ENCODE data around the gene RASGRF1.
"Not testable (repeated sequence)": the region's sequence is repeated elsewhere in the genome, so short reads cannot be mapped to it uniquely, and the experiment has no call there.

Gene RASGRF1

GRCh38 chr15:79115986-79116665, 25.5 kb upstream of the RASGRF1 start:
- TF ChIP-seq PATZ1 (CRISPR knock-in tag; IDR thresholded peaks at IDR 0.05; ENCODE audit: borderline replicate concordance) (no peak), BACH2 (CRISPR knock-in tag; IDR thresholded peaks at IDR 0.05; ENCODE audit: borderline replicate concordance) (no peak), ESRRG (CRISPR knock-in tag; IDR thresholded peaks at IDR 0.05) (no peak), TOX (CRISPR knock-in tag; IDR thresholded peaks at IDR 0.05; ENCODE audit: borderline replicate concordance) (no peak), GLIS3 (CRISPR knock-in tag; IDR thresholded peaks at IDR 0.05) (no peak), ZFP30 (CRISPR knock-in tag; IDR thresholded peaks at IDR 0.05) (no peak)
- TF ChIP-seq, protein P1, sequence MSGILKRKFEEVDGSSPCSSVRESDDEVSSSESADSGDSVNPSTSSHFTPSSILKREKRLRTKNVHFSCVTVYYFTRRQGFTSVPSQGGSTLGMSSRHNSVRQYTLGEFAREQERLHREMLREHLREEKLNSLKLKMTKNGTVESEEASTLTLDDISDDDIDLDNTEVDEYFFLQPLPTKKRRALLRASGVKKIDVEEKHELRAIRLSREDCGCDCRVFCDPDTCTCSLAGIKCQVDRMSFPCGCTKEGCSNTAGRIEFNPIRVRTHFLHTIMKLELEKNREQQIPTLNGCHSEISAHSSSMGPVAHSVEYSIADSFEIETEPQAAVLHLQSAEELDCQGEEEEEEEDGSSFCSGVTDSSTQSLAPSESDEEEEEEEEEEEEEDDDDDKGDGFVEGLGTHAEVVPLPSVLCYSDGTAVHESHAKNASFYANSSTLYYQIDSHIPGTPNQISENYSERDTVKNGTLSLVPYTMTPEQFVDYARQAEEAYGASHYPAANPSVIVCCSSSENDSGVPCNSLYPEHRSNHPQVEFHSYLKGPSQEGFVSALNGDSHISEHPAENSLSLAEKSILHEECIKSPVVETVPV (CRISPR knock-in tag; IDR thresholded peaks at IDR 0.05): no peak

GRCh38 chr15:79113831-79114230, 23.3 kb upstream of the RASGRF1 start:
- TF ChIP-seq ZNF70 (CRISPR knock-in tag; IDR thresholded peaks at IDR 0.05) (no peak), ISL1 (CRISPR knock-in tag; IDR thresholded peaks at IDR 0.05) (no peak), BACH2 (CRISPR knock-in tag; IDR thresholded peaks at IDR 0.05; ENCODE audit: borderline replicate concordance) (no peak), ZNF565 (CRISPR knock-in tag; conservative IDR thresholded peaks at IDR 0.05; ENCODE audit: low read depth) (no peak), PPARA (CRISPR knock-in tag; IDR thresholded peaks at IDR 0.05; ENCODE audit: borderline replicate concordance) (no peak), PATZ1 (CRISPR knock-in tag; IDR thresholded peaks at IDR 0.05; ENCODE audit: borderline replicate concordance) (no peak), RARB (CRISPR knock-in tag; IDR thresholded peaks at IDR 0.05) (no peak)
- TF ChIP-seq, protein P1 (CRISPR knock-in tag; IDR thresholded peaks at IDR 0.05): no peak
- no peak for ATAC-seq

More at GRCh38 chr15:79115986-79116665, 25.5 kb upstream of the RASGRF1 start:
- no peak for ATAC-seq

GRCh38 chr15:79111404-79111803, 20.8 kb upstream of the RASGRF1 start:
- ATAC-seq: not testable (repeated sequence)

- no peak for ATAC-seq
- TF ChIP-seq ZNF565 (CRISPR knock-in tag; conservative IDR thresholded peaks at IDR 0.05; ENCODE audit: low read depth) (no peak), RARB (CRISPR knock-in tag; IDR thresholded peaks at IDR 0.05) (no peak), TCF4 (CRISPR knock-in tag; IDR thresholded peaks at IDR 0.05; ENCODE audit: borderline replicate concordance) (no peak), GLIS3 (CRISPR knock-in tag; IDR thresholded peaks at IDR 0.05) (no peak), ESRRG (CRISPR knock-in tag; IDR thresholded peaks at IDR 0.05) (no peak), BACH2 (CRISPR knock-in tag; IDR thresholded peaks at IDR 0.05; ENCODE audit: borderline replicate concordance) (no peak), CSDC2 (CRISPR knock-in tag; IDR thresholded peaks at IDR 0.05) (no peak), ZC3H10 (CRISPR knock-in tag; IDR thresholded peaks at IDR 0.05) (no peak), ISL1 (CRISPR knock-in tag; IDR thresholded peaks at IDR 0.05) (no peak), ZNF8 (CRISPR knock-in tag; IDR thresholded peaks at IDR 0.05) (no peak), PPARA (CRISPR knock-in tag; IDR thresholded peaks at IDR 0.05; ENCODE audit: borderline replicate concordance) (no peak)
- TF ChIP-seq, protein P2, sequence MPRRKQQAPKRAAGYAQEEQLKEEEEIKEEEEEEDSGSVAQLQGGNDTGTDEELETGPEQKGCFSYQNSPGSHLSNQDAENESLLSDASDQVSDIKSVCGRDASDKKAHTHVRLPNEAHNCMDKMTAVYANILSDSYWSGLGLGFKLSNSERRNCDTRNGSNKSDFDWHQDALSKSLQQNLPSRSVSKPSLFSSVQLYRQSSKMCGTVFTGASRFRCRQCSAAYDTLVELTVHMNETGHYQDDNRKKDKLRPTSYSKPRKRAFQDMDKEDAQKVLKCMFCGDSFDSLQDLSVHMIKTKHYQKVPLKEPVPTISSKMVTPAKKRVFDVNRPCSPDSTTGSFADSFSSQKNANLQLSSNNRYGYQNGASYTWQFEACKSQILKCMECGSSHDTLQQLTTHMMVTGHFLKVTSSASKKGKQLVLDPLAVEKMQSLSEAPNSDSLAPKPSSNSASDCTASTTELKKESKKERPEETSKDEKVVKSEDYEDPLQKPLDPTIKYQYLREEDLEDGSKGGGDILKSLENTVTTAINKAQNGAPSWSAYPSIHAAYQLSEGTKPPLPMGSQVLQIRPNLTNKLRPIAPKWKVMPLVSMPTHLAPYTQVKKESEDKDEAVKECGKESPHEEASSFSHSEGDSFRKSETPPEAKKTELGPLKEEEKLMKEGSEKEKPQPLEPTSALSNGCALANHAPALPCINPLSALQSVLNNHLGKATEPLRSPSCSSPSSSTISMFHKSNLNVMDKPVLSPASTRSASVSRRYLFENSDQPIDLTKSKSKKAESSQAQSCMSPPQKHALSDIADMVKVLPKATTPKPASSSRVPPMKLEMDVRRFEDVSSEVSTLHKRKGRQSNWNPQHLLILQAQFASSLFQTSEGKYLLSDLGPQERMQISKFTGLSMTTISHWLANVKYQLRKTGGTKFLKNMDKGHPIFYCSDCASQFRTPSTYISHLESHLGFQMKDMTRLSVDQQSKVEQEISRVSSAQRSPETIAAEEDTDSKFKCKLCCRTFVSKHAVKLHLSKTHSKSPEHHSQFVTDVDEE (CRISPR knock-in tag; IDR thresholded peaks at IDR 0.05): no peak
Measured at GRCh38 chr15:79105141-79105540, 14.6 kb upstream of the RASGRF1 start.

All from SK-N-SH treated with all-trans-retinoic acid at 6 μM for 48 hours (cell line).